Measurements from ENCODE around the gene C6orf118. TPM values are rescaled to one million over a fixed set of nuclear protein-coding genes. Genes with fewer than 3 reads are reported as not detected.
A peak's percentile ranks its signal among the peaks of the same experiment; 100 is the strongest.

Gene C6orf118
- not detected in 2 replicates for total RNA-seq (2014; rRNA removed; shearing (Covaris generic))

DNA sequence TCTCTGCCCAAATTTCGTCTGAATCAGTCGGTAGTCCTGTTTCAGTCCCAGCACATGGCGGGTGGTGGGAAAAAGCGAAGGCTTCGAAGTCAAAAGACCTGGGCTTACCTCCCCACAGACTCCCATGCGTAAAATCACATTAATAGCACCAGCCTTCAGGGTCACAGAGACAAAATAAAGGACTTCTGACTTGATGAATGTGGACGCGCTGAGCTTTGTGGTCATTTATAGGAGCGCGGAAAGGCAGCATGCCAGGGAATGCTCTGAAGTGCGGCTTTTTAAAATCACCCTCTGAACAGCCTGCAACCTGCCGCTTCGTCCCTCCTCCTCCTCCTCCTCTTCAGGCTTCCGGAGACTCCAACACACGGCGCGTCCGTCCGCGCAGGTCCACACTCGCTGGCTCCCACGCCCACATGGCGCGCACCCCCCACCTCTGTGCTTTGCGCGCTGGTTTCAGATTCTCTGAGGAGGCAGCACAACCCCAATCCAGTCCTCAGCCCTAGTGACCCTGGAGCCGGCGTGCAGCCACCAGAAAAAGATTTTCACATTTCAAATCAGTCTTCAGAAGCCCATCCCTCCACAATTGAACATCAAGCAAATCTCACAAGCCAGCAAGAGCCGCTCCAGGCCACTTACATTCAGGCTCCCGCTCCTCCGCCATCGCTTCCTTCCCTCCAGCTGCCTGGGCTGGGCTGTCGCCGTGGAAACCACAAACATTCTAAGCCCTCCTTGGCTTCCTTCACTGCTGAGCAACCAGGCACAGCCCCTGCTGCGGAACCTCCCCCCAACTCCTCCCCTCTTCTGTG lies at the start of gene C6orf118:
TSS of gene C6orf118 (minus strand) at position 680 of the 806 bp plus-strand sequence. CDS start at position 661, 19 bp downstream.
- no peak for DNase-seq (ENCODE audit: low spot score)

DNA sequence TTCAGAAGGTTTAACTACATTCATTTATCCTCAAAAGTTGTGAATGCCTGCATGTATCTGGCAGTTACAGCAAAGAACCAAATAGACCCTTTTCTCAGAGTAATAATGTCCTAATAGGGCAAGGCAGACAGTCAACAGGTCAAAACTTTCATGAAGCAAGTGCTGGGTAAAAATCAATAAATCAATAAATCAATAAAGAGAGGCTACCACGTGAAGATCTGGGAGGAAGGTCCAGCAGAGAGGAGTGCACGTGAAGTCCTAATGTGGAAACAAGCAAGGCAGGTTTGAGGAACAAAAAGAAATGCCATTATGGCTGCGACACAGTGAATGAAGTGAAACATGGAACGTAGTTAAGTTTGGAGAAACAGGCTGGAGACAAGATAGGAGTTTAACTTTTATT lies 36.3 kb upstream of the C6orf118 start:
- no peak for DNase-seq (ENCODE audit: low spot score)

DNA sequence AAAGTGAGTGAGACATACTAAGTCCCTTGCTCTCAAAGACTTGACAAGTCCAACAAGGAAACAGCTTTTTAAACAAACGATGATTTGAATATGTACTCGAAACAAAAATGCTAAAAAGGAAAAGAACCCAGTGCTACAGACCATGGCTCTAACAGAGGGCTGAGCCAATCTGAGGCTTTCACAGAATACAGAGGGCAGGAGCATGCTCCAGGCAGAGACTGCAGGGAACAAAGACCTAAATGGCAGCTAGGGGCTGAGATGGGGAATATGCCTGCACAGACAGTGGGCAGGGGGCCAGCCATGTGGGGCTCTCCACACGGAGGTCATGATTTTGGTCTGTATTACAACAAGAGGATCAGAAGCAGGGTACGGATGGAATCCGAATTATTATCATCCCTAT lies 31.1 kb upstream of the C6orf118 start:
- DNase-seq (ENCODE audit: low spot score): no peak

DNA sequence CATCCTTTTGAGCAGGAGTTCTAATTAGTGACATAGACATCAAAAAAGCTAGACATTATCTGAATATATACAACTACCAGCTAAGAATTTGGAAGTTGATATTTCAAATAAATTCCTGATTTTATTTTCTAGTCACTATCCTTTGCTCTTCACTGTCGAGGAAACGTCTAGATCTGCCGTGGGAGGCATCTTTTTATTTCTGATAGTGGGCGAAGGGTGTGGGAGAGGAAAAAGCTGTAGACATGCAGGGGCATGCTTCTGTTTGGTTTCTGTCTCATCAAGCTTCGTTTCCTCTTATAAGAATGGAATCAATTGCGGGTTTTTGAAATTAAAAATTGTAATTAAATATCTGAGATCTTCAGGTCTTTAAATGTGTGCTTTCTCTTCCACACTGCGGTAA lies 16.2 kb upstream of the C6orf118 start:
- DNase-seq (ENCODE audit: low spot score): no peak

DNA sequence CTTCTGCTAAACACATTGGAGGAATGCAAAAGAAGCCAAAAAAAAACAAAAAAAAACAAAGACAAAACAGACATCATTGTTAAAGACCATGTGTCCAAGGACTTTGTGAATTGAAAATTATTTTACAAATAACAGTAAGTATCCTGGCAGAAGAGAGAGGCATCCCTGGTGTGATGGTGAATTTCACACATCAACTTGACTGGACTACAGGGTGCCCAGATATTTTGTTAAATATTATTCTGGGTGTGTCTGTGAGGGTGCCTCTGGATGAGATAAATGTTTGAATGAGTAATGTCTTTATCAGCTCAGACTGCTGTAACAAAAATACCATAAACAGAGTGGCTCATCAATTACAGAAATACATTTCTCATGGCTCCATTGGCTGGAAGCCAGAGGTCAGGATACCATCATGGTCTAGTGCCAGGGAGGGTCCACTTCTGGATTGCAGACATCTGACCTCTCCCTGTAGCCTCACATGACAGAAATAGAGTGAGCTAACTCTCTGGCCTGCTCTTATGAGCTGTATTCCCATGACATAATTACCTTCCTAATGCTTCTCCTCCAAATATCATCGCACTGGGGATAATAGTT lies 12.2 kb upstream of the C6orf118 start:
- DNase-seq (ENCODE audit: low spot score): no peak

DNA sequence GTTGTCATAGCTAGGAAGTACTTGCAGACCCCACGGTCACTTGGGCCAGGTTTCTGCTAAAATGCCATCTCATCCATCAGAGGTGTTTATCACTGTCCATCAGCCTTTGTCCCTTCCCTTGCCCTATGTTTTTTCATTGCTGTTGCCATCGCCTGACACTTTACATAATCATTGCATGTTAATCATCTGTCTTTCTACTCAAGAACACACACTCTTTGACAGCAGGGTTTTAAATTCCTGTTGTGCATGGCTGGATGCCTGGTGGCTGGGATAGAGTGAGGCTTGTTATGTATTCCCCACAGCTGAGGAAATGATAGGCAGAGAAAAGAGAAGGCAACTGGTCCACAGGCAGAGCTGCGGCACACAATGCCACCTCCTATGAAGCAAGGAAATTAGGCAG lies 11.7 kb upstream of the C6orf118 start:
- no peak for DNase-seq (ENCODE audit: low spot score)

DNA sequence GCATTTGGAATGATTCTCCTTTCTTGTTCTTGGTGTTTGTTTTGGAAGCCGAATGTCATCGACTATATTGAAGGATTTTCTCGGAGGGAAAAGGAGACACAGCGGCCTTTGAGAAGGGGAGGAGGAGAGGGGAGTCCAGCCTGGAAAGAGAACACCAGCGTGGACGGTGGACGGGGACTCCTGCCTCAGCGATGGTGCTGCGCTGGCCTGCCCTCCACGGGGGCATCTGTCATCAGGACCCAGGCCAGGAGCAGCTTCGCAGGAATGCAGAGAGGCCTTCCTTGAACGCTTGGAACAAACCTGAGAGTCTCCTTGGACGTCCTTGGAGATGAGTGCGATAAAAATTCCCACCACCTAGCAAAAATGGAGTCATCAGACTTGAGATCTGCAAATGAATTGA lies 8.3 kb upstream of the C6orf118 start:
- DNase-seq (ENCODE audit: low spot score): no peak

DNA sequence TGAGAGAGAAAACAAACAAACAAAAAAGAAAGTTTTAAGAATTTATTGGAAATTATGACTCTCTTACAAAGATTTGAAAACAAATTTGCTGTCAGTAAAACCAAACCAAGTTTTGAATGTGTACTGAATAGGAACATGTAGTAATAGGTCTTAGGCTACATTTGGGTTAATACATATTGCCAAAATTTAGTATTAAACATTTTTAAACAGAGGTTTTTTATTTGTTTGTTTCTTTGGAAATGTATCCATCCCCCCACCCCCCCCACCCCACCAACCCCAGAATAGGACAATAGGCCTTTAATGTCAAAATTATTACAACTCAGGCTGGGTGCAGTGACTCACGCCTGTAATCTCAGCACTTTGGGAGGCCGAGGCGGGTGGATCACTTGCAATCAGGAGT lies 2.5 kb downstream of the C6orf118 start:
- no peak for DNase-seq (ENCODE audit: low spot score)

DNA sequence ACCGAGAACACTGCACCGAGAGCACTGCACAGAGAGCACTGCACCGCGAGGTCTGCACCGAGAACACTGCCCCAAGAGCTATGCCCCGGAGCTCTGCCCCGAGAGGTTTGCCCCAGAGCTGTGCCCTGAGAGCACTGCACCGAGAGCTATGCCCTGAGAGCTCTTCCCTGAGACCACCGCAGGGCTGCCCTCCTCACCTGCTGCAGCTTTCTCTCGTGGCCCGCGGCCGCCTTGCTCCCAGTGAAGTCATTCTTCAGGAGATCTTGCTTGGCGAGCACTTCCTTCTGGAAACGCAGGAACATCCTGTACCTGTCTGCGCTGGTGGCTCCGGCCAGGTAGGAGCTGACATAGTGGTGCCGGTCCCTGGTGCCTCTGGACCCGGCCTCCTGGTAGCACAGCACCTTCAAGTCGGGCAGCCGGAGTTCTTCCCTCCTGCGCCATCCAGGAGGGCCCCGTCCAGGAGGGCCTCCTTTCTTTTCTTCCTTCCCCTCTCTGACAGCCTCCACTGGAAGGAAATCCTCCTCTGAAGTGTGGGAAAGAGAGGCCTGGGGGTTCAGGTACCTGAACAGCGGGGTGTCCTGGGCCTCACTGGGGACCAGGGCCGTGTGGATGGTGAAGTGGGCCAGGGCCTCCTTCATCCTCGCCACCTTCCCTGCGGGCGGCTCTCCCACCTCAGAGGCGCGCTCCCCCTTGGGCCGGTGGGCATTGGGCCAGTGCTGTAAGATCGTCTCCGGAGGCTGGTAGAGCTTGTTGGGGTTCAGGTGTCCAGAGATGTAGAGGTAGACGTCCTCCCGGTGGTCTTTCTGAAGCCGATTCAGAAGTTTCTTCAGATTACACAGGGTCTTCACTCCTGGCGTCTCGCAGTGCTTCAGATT lies 7.8 kb downstream of the C6orf118 start:
- DNase-seq (ENCODE audit: low spot score): no peak

DNA sequence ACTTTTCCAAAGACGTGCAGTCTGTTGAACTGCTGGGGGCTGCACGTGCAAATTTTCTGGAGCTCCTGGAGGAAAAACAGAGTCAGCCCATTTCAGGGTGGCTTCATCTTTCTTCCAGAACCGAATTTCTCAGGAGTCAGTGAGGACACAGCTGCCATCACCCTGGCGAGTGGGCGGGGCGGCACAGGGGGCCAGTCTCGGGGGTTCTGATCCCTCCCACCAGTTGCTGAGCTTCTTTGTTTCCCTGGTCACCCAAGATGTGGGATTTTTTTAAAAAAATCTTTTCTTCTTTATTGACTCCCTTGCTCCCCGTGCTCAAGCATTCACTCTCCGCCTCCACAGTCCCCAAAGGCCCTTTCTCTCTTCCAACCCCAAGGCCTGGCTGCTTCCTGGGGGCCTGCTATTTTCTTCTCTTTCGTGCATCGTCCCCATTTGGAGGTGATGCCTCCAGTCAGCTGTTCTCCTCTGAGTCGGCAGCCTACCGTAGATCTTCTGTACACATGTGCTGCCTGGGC lies 8.9 kb downstream of the C6orf118 start:
- no peak for DNase-seq (ENCODE audit: low spot score)

DNA sequence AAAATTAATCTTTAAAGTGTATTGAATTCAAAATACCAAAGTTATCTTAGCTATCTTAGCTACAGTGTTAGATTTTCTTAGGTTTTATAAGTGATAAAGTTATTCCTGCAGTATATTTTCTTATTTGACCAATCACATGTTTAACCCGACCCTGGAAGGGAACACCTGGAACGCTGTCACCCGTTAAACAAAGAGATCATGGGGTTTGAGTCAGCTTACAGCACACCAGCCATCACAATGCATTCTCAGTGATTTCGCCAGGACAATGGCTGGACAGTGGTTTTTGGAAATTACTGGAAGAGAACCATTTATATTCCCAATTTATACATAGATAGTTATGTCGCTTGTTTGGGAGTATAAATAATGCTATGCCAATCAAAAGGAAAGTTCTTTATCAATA lies 10.5 kb downstream of the C6orf118 start:
- DNase-seq (ENCODE audit: low spot score): no peak

DNA sequence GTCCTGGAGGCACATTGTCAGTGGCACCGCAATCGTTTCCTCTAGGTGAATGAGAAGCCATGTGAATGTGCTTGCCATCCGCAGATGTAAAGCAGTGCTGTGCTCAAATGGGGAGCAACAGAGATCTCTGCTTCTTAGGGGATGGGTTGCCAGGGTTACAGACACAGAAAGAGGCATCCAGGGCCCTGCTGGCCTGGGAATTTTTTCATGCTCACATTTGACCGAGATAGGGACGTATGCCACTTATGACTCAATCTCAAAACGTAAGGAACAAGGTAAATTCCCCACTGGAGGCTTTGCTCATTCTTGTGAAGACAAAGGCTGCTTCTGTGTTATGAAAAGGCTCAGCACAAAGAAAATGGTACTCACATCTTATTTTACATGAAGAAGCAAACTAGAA lies 11.0 kb downstream of the C6orf118 start:
- no peak for DNase-seq (ENCODE audit: low spot score)

DNA sequence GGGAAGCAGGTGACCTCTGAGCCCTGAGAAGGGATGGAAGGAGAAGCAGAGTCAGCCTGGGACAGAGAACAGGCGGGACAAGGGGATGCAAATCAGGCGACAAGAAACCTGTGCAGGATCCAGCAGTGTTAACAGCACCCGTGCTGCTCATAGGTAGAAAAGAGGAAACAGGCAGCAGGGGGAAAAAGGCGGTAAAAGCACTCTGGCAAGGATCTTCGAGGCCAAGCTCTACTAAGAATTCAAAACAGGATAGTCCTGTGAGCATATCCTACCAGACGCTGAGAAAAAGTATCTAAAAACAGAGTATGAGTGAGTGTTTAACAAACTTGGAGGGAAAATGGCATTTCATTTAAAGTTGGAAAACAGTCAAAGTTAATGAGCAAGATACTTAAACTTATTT lies 16.7 kb downstream of the C6orf118 start:
- DNase-seq (ENCODE audit: low spot score): no peak

DNA sequence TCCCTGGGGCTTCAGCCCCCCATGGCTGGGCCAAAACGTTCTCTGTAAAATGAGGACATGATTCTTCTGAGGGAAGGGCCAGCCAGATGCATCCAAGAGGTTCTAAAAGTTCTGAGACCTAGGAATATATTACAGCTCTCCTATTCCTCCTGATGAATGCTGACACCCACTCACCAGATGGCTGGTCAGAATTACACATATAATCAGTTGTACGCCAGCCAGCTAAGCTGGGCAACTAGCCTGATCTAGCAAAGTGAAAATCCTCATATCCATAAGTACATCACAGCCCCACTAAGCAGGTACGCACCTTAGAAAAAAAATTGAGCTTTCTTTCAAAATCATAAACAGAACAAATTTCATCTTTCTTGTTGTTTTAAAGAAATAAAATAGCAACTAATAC lies 34.8 kb downstream of the C6orf118 start:
- DNase-seq (ENCODE audit: low spot score): no peak

DNA sequence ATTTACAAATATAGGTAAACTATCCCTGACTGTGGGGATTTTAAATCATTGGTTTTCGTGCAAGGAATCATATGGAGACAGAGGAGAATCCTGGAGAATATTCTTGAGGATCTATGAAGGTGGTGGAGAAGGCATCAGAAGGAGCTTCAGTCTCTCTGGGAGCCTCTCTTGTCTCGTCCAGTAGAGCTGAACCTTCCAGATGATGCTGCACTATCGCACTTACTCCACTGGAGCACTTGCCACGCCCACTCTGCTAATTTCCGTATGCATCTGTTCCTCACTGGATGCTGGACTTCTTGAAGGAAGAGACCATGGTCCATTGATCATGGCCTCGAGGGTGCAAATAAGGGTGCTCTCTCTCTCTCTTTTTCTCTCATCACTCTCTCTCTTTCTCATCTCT lies 36.8 kb downstream of the C6orf118 start:
- DNase-seq (ENCODE audit: low spot score): peak; percentile 43

DNA sequence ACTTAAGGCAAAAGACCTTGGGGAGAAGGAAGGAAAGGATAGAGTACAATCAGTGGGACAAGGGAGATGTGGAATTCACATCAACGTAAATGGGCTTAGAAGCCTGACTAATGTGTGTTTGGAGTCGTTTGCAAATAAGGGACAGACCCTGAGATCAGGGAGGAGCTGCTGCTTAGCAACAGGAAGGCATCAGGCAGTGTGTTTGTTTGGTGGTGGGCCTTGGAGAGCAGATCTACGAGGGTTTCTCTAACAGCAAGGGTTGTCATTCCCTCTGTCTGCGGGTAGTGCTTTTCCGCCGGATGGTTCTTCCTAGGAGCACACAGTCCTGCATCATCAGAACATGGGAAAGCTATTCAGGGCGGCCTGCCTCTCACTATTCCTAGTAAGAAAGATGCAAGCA lies 40.4 kb downstream of the C6orf118 start:
- DNase-seq (ENCODE audit: low spot score): no peak

DNA sequence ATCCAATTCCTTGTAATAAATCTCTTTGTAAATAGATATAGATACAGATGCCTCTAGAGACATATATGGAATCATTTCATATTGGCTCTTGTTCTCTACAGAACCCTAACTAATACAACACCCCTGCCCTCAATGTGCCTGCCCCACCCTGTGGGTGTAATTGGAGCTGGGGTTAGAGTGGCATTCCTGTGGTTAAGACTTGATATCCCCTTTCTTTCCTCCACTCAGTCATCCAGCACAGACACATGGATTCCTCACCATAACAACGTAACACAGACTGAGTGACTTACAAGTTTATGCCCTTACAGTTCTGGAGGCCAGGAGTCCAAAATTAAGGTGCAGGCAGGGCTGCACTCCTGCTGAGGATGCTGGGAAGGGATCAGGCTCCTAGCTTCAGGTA lies 42.8 kb downstream of the C6orf118 start:
- DNase-seq (ENCODE audit: low spot score): no peak

DNA sequence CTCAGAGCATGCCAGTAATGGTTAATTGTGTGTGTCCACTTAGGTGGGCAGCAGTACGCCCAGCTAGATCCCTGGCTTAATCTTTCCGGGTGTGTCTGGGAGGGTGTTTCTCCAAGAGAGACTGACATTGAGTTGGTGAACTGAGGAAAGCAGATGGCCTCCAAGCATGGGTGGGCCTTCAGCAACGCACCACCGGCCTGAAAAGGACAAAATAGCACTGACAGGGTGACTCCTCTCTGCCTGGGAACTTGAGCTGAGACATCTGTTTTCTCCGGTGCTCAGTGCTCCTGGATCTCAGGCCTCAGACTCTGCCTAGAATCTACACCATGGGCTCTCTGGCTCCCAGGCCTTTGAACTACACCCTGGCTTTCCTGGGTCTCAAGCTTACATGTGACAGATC lies 43.2 kb downstream of the C6orf118 start:
- no peak for DNase-seq (ENCODE audit: low spot score)

DNA sequence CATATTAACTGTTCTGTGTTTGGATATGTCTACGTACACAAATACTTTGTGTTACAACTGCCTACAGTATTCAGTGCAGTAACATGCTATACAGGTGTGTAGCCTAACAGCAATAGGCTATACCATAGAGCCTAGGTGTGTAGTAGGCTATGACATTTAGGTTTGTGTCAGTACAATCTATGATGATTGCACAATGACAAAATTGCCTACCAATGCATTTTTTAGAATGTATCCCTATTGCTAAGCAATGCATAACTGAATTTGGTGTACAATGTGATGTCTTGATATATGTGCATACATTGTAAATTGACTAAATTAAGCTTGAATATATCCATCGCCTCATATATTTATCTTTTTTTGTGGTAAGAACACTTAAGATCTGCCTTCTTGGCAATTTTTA lies 48.9 kb downstream of the C6orf118 start:
- no peak for DNase-seq (ENCODE audit: low spot score)

DNA sequence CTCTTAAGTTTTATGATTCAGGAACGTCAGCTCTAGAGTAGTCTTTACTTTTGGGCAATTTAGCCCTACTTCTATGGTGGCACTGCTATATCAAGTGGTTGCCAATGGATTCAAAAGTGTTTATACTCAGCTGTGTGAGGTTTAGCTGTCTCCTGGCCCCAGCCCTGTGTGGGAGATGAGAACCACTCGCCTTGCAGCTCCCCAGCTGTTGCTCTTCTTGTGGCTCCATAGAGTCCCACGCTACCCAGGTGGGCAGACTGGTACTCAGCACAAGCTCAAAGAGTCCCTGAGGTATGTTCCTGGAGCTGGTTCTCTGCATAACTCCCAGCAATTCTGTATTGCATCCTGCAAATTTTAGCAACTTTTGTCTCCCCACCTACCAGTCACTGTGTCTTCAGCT lies 59.6 kb downstream of the C6orf118 start:
- no peak for DNase-seq (ENCODE audit: low spot score)

DNA sequence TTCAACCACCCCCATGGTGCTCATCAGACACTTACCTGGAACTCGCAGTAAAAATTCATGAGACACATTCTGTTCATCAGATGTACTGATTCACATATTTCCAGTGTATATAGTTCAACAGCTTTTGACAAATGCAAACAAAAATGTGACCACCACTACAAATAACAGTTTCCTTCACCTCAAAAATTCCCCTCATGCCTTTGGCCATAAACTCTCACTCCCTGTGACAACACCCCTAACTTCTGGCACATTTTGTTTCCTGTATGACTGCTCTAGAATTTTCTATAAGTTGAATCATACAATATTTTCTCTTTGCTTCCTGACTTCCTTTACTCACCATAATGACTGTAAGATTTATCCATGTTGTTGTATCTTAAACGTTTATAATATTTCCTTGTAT lies 63.7 kb downstream of the C6orf118 start:
- DNase-seq (ENCODE audit: low spot score): no peak

DNA sequence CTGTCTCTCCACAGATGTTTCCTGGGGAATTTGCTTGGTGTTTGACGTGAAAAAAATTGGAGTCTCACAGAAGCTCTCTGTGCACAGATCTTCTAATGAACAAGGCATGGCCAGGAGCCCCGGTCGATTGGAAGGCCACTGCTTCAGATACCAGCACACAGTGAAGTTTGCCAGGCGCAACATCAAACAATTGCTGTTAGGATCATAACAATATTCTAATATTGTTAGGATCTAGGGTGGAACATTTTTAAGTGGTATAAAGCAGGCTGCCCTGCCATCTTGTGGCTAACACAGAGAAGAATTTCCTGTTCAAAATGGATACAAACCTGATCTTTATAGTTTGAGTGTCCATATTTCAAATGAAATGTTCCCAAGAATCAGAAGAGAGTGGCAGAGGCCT lies 64.1 kb downstream of the C6orf118 start:
- DNase-seq (ENCODE audit: low spot score): peak; percentile 30

Measured in HT-29 (cell line).